HG03558 (cell line): ENCODE results near the gene MGMT.
"Not testable (repeated sequence)": the region's sequence is repeated elsewhere in the genome, so short reads cannot be mapped to it uniquely, and the experiment has no call there.

Source experiments
- ATAC-seq: cut with Tn5 transposase; IDR thresholded peaks from one replicate; pipeline ENCODE4 v1.9.1; 2021; ENCODE audit warnings: moderate number of reproducible peaks; ENCODE audit not compliant: unreplicated experiment; ENCODE audit errors: extremely low read depth

Gene MGMT

DNA sequence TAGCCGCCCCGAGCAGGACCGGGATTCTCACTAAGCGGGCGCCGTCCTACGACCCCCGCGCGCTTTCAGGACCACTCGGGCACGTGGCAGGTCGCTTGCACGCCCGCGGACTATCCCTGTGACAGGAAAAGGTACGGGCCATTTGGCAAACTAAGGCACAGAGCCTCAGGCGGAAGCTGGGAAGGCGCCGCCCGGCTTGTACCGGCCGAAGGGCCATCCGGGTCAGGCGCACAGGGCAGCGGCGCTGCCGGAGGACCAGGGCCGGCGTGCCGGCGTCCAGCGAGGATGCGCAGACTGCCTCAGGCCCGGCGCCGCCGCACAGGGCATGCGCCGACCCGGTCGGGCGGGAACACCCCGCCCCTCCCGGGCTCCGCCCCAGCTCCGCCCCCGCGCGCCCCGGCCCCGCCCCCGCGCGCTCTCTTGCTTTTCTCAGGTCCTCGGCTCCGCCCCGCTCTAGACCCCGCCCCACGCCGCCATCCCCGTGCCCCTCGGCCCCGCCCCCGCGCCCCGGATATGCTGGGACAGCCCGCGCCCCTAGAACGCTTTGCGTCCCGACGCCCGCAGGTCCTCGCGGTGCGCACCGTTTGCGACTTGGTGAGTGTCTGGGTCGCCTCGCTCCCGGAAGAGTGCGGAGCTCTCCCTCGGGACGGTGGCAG is at the start of gene MGMT:
TSS of gene MGMT (plus strand) at position 539 of the 656 bp plus-strand sequence.
- ATAC-seq, result peak; percentile 69

DNA sequence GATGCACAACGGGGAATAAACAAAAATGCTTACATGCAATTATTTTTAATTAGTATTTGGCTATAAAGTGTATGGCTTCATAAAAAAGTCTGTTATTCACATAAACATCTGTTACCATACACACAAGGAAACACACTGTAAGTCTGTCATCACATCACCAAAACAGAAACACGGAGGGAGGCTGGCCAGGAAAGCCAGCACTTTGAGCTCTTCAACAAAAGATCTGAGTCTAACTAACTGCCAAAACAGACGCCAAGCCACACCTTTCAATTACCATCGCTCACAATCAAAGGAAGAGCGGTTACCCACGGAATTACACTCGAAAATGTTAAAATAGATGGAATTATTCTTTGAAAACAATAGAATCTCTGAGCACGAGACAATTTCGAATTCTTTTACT is 49.2 kb upstream of the MGMT start:
- no peak for ATAC-seq

DNA sequence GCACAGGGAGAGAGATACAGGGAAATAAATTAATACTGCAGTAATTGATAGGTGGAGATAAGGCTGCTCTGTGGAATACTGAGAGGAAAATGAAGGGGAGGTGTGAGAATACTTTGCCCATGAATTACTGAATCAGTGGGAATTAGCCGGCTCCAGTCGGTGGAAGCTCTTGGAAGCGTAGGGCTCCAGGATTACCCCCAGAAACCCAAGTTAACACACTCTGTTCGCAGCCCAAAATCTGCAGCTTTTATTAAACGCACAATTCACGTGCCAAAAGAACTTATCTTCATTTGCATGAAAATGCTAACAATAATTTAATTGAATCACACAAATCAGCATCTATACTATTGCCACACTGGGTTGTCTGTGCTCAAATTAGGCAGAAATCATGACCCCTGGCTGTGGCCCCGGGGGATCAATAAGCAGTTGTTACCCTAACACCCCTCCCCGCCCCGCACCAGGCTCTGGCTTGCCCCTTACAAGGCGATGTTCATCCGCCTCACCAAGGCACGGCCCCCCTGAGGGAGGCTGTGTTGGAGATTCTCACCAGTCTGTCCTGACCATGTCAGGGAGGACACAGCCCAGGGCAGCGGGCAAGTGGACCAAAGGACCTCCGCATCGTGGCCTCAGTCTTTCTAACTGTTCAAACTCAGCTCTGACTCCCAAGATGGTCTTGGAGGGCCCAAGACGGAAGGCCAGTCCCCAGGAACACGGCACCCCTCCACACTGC is 48.4 kb upstream of the MGMT start:
- ATAC-seq, result no peak

DNA sequence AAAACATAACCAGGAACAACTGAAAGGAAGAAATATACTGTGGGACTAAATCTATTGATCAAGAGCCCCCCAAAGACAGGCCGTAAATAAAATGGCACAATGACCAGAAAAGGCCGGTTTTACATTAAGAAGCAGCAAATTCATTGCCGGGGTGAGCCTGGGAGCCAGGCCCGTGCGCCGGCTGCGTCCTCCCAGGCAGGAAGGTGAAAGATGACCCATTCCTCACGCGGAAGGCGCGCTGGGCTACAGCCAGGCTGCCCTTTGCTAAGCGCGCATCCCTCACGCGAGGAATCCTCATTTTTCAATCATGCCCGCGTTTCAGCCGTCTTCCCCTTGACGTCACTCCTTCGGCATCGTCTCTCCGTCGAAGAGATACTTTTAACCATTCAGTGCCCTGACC is 47.6 kb upstream of the MGMT start:
- no peak for ATAC-seq

DNA sequence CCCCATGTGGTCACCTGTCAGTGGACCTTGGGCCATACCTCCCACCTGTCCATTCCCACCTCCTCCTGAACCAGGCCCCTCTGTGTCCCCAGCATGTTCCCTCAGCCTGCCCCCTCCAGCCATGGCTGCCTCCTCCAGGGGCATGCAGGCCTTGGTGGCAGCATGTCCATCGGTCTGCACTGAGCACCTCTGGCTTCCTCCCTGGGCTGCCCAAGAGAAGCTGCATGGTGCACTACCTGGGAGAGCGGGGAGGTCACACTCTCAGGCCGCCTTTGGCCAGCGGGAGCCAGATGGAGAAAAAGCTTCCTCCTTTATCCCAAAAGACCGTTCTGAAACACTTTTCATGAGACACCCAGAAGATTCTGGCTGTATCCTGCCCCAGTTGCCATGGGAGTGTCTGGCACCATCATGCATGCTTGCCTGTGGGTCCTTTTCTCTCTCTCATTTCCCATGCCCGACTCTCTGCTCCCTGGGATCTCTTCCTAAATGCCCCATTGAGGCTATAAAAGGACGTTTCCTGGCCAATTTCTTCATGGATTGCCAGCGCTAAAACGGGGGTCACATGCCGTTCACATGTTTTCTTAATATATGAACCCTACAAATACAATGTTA is 45.5 kb upstream of the MGMT start:
- no peak for ATAC-seq

DNA sequence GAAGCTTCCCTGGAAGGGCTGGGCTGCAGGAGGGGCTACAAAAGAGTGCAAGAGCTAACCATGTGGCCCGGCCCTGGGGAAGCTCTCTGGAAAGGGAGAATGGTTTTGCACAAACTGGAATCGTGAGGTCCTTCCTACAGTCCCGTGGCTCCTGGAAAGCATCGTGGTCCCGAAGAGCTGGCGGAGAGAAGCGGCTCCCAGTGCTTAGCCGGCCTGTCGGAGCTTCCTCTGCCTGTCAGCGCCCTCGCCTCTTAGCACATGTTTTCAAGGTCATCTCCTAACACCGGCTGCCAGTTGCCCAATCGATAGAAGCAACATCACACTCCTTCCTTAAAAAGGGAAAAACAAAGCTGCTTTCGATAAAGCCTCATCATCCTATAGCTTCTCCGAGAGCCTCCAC is 42.1 kb upstream of the MGMT start:
- no peak for ATAC-seq

DNA sequence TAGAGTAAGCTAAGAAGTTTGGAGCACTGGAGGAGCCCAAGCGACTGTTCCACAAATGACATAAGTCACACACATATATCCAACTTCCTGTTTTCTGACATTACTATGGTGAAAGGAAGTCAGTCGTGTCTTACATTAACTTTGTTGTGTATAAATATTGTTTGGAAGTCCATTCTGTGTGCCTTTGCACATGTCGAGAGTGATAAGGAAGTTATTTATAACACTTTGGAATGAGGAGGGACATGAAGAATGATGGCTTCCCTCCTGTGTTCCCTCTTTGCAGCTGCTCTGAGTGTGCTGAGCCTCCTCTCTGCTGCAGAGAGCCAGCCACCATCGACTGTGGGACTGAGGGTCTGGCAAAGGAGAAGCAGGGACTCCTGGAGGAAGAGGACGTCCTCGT is 40.4 kb upstream of the MGMT start:
- ATAC-seq, result no peak

DNA sequence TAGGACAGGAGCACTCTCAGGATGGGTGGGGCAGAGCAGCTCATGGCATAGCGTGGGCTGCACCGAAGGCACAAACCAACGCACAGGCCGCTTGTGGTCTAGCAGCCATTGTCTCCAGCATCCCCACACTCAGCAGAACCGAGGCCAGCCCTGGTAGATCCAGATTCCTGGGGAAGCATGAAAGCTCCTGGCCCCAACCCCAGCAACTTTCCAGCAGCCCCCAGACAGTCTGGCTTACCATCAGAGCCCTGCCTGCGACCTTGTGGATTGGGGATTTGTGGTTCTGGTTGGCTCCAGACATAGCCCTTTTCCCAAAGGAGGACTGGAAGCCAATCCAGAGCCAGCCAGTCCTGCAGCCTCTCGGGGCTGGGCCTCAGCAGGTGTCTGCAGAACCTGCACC is 33.8 kb upstream of the MGMT start:
- no peak for ATAC-seq

DNA sequence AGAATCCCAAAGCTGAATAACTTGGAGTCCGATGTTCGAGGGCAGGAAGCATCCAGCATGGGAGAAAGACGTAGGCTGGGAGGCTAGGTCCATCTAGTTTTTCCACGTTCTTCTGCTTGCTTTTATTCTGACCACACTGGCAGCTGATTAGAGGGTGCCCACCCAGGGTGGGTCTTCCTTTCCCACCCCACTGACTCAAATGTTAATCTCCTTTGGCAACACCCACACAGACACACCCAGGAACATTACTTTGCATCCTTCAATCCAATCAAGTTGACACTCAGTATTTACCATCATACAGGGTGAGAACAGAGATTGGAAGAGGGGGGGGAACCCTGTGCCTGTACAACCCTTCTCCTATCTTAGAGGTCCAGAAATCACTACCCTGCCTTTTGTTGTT is 31.3 kb upstream of the MGMT start:
- ATAC-seq, result not testable (repeated sequence)

DNA sequence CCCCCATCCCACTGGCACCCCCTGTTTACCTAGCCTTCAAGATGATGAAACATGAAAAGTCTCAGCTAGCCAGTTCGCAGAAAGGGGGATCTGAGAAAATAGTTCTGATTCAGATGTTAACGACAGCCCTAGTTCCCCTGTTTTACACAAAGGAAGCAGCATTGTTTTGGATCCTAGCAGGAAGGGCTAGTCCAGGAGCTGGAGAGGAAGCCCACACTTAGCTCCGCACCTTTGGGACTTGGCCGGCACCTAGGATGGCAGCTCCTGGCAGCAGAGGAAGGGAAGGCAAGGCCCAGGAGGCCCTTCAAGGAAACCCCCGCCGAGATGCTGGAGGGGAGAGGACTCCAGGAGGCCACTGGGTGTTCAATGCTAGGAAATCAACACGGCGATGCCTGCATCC is 29.0 kb upstream of the MGMT start:
- ATAC-seq, result no peak

DNA sequence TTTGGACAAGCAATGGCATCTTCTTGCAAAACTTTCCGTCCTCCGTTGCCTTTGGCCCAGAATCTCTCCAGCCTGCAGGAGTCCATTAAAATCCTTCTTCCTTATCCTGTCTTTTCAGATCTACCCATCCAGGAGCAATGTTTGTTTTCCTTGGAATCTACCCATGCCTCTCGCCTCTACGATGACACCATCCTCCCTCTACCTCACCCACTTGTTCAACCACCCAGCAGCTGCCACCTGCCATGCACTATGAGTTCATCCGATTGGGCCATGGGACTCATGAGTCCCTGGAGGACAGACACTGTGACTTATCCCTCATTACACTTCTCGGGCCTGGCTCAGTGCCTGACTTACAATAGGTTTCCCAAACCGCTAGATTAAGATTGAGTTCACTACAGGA is 26.8 kb upstream of the MGMT start:
- no peak for ATAC-seq

DNA sequence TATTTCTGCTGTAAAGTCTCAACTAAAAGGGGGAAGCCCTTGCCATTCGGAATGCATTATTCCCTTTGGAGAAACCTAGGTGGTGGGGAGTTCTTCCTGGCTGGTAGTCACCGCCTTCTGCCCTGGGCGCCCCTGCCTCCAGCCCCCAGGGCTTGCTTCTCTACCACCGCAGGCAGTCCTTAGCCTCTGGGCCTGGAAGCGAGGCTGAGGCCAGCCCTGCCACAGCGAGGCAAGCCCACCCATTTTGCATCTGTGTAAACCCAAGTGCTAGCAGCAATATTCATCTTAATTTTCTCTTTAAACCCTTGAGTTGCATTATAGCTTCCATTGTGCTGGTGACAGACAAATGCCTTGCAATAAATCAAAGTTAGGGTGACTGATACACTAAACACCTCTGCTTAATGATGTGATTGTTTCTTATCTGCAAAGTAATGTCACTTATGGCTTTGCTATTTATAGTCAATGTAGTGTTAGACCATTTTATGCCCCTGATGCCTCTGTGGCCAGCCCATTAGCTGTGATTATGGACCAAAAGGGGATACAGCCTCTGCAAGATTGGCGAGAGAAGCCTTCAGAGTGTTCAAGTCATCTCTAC is 26.2 kb upstream of the MGMT start:
- no peak for ATAC-seq

DNA sequence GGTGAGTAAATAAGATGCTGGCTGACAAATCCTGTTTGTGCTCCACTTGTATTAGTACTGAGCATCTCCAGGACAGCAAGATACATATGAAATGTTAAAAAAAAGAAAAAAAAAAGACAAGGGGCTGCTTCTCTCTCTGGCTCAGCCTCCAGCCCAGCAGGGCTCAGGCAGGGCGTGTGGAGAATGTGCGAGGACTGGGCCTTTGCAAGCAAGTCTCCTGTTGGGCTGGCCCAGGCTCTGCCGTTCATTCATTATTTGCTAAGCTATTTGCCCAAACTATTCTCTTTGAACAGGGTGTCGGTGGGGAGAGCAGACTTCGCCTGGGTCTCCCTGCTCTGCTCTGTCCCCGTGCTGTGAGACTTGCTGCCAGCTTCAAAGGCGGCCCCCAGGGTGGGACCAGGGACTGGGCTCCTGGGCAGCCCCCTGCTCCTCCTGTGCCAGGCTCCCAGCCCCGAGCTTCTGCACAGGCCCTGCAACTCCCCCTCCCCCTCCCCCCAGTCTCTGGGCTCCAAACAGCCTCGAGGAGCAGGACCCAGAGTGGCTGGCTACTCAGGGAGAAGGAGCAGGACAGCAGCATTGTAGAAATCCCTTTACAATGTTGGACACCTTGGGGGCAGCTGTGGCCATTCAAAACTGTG is 25.6 kb upstream of the MGMT start:
- ATAC-seq, result no peak

DNA sequence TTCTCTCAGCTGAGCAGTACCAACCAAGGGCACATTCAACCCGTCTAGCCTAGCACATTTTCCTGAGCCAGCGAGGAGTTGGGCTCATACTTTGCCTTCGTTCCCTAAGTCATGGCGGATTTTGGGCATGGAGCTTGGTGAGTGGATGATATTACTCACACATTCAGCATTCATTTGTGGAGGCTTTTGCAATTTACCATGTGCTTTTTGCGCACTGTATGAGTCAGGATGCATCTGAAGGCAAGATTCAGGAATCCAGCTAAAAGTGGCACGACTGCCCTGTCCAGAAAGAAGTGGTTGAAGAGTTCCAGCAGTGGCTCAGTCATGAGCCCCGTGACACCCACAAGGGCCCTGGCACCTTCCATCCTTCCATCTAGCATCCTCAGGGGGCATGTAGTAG is 24.2 kb upstream of the MGMT start:
- ATAC-seq, result no peak

DNA sequence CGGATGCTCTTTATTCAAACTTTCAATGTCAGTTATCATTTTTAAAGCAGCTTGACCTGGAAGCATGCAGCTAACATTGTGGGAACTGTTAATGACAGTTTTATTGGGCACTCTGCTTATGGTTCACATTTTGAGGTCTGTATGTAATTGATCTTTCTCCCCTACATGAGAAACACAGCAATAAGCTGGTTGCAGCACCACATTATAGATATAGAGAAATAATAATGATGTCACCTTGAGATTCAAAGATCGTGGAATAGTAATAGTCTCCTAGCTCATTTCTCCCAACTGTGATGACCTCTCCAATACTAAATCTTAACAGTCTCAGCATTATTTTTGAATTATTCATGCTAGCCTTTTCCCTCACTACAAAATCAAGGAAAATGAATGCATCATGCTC is 22.7 kb upstream of the MGMT start:
- no peak for ATAC-seq

DNA sequence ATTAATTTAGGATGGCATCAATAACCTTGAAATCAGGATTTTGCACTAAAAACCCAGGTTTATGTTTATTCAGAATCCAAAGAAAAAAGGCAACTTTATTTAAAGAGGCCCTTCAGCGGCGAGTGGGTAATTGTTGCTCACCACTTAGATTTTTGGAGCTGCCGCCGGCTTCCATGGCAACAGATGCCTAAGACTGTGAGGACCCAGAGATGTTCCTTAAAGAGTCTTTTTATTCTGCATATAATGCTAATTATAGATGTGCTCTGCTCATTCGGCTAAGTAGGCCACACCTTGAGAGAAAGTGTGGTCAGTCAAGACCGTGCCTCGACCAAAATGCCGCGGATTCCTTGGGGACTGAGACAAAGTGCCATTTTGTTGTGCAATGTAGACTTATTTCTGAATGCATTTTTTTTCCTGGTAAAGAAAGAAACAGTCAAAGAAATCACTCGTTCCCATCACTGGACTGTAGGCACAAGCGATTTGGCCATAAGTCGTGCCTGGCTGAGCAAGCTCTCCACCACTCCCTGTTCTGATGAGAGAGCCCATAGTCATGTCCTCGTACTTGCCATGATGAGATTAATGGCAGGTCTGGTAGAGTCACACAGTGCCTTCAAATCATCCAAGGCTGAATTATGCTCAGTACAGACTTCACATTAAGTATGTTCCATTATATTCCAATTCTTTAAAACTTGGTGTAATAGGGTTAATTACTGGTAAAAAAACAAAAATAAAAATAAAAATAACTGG is 21.4 kb upstream of the MGMT start:
- ATAC-seq, result no peak

DNA sequence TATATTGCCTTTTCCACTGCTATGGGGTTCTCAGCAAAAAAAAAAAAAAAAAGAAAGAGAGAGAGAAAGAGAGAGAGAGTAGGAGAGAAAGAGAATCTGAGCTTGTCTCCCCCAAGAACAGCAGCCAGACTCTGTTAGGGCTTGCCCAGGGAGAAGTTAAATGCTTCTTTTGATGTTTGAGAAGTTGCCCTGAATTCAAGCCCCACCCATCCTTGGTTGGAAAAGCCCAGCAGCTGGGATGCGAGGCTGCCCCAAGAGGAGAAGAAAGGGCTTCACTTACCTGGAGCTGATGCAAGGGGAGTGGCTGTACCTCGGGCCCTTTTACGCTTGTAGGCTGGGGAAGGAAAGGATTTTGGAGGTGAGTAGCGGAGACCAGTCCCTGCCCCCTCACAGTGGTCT is 20.9 kb upstream of the MGMT start:
- no peak for ATAC-seq

DNA sequence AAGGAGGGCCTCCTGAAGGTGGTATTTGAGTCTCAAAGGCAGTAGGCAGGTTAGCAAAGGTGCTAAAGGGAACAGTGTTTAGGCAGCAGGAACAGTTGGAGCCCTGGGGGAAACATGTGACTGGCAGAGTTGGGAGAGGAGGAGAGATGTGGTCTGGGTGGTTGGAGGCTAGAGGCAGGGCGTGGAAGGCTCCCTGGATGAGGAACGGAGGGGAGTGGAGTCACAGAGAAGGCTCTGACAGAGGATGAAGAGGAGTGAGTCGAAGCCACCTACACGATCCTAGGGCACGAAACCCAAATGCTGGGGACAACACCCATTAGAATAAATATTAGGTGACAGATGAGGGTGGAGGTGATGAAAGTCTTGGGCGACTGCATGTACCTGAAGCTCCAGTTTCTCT is 19.6 kb upstream of the MGMT start:
- ATAC-seq, result no peak

DNA sequence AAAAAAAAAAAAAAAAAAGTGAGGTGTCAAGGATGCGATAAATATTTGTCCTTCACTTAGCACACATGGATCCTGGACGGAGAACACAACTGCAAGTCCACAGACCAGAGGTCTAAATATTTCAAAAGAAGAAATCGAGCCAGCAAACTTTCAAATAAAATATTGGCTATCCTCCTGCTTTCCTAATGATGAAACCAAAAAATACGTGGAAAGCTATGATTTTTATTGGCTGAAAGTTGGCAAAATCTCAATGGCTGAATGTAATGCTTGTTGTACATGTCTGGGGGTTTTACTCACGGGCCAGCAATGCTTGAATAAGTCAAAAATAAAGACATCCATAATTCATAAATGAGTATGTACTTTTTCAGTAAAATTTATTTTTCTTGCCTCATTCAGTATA is 19.0 kb upstream of the MGMT start:
- no peak for ATAC-seq

DNA sequence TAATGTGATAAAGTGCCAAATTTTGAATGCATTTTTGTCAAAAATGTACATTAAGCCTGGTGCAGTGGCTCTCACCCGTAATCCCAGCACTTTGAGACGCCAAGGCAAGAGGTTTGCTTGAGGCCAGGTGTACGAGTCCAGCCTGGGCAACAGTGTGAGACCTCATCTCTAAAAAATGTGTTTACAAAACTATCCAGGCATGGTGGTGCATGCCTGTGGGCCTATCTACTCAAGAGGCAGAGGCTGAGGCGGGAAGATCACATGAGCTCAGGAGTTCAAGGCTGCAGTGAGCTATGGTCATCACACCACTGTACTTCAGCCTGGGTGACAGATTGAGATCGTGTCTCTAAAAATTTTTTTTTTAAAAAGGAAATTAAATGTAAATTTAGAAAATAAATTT is 18.5 kb upstream of the MGMT start:
- no peak for ATAC-seq
